Putamen (tissue), 1 donor: ENCODE measurements around the gene ROBO1.
"Not testable (repeated sequence)": the region's sequence is repeated elsewhere in the genome, so short reads cannot be mapped to it uniquely, and the experiment has no call there.

Experiments
- DNase-seq: peaks from one replicate; pipeline ENCODE4 v3.0.0-alpha.2; 2016; ENCODE audit warnings: low spot score

Gene ROBO1

DNA sequence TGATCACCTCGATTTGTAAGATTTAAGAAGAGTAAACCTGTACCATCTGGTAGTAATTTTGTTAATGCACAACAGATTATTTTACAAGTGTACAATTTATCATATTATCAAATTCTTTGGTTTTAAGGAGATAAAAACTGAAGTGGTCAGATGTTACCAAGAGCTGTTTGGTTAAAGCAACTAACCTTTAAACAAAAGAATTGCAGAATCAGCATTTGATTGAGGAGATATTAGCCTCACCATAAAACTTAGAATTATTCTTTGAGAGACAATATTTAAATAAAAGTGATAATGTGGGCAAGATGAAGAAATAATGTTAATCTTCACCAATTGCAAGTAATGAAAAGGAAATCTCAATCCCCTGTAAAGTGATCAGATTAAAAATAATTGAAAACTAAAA lies 1034.9 kb downstream of the ROBO1 start:
- no peak for DNase-seq

DNA sequence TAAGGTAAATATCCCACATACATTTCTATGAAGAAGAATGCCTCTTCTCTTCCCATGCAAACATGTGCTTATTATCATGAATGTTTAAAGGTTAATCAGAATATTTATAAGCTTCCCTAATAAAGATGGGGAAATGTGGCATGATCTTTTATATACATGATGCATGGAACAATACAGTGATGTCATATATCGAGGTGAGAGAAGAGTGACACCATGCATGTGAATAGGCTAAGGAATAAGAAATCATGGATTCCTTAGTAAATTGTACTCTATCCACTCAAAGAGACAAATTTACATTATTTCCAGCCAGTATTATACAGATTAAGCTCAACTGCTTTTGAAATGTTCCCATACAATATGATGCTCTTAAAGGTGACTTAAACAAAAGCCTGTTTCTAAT lies 1035.3 kb downstream of the ROBO1 start:
- no peak for DNase-seq

DNA sequence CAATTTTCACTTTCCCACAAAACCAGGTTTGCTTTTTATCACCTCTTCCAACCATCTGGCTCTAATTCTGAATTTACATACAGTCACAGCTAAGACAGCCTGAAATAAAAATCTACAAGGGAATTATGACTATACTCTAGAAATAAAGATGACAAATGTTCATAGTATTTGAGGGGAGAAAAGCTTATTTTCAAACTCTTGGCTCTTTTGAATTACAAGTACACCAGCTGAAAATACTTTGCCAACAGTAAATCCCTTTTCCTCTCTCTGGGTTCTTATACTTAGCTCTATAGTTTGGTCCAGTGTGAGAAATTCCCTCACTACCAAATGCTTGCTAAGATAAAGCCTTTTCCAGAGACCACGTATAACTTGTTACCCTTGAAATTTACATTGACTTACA lies 1037.9 kb downstream of the ROBO1 start:
- DNase-seq = no peak

DNA sequence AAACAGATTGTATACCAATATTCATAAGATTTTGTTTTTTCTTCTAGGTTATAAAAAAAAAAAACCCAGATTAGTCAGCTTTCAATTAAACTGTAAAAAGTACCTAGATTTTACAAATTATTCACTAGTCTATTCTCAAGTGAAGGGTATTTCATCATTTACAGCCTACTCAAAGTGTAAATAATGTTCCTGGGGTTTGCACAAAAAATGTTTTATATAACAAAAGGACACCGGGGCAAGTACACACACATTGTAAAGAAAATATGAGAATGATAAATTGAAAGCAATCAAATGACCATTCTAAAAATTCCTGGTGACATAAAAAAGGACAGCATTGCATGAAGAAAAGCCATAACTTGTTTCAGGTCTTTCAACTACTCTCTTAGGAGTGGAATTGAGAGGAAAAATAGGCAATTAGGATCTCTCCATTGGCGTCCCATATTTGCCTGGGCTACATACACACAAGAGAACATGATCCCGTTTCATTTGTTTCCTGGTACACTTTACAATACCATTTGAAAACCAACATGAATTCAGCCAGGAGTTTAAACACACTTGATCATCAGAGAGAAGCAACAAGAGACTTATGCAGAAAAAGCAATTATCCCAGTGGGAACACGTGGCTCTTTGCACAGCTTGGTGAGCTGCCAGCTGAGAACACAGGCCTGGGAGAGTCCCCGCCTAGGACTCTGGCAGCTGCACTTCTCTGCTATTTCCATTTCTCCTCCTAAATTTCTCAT lies 1039.2 kb downstream of the ROBO1 start:
- peak; percentile 89 for DNase-seq

DNA sequence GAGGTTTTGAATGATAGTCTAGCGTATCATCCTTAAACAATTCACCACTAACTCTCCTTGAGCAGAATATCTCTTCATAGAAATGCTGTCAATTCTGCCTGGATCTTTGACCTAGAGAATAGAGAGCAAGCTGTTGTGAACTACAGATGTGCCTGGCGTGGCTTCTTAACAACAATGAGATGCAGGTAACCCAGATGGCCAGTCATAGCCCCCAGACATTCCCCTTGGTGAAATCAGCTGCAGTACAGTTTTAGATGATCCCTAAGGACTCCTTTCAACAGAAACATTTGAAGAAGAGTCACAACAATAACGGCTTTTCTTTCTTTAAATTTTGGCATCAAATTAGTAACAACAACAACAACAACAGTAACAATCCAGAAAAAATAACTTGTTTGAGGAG lies 1041.3 kb downstream of the ROBO1 start:
- no peak for DNase-seq

DNA sequence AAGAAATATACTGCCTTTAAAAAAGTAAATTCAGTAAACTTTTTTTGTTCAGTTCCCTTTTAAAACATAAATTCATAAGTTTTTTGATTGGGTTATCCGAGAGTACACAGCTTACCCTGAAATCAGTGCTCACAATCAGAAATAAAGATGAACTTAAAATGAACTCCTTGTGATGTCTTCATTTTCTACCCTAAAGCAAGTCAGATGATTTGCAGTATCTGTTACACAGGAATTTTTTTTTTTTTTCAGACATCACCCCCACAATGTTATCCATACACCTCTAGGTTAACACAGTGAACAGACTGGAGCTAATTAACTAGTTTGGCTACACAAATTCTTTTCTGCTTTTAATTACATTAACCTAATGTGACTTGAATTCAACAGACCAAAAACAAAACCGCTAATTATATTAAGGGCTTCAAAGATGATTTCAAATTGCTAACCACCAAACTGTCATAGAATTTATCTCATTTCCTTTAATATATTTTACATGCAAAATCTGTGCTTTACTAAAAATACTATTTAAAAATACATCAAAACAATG lies 1042.0 kb downstream of the ROBO1 start:
- no peak for DNase-seq

DNA sequence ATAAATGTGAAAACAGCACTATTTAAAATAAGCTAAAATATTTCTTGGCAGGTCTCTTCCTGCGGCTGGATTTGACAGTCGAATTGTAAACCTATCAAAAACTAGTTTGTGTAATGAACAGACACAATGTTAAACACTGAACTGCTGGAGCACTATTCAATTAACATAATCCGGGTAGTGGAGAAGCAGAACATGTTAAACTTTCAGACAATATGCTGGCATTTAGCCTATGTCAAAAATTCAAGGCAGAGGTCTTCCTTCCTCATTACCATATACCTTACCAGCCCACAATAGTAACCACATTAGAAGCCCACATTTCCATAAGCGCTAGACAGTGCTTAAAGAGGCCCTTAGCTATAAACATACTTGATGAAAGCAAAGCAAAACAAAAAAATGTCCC lies 1042.9 kb downstream of the ROBO1 start:
- no peak for DNase-seq

DNA sequence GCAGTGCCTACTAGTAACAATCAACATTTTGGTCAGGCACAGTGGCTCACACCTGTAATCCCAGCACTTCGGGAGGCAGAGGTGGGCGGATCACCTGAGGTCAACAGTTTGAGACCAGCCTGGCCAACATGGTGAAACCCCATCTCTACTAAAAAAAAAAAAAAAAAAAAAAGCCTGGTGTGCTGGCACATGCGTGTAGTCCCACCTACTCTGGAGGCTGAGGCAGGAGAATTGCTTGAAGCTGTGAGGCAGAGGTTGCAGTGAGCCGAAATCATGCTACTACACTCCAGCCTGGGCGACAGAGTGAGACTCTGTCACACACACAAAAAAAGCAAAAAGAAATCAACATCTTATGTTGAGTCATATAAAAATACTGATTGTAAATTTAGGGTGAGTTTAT lies 1043.4 kb downstream of the ROBO1 start:
- not testable (repeated sequence) for DNase-seq

DNA sequence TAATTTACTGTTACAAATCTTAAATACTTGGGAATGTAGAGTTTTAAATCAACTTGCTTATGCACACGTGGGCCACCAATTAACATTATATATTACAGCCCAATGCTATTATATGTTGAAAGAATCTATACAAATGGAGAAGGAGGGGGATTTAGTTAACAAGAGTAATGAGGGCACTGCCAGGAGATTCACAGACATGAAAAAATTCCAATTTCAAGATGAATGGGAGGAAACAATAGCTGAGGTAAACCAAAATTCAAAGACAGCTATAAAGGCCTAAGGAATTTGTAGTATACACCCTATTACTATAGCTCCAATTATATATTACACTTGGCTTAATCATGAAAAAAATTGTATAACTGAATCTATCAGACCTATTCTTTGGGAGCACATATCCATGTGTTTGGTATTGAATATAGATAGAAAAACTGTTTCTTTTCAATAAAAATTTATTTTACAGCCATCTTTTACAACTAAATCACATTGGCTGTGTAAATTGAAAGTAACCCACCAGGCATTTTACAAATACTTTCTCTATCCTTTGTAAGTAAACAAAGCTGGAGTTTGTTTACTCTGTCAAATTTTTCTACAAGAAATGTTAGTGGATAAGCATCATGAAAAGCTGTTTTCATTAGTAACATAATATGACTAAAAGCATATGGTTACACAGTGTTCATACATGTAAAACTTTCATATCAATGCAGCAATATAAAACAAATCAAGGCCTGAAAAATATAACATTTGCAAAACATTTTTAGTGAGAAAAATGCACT lies 1045.8 kb downstream of the ROBO1 start:
- DNase-seq = no peak

DNA sequence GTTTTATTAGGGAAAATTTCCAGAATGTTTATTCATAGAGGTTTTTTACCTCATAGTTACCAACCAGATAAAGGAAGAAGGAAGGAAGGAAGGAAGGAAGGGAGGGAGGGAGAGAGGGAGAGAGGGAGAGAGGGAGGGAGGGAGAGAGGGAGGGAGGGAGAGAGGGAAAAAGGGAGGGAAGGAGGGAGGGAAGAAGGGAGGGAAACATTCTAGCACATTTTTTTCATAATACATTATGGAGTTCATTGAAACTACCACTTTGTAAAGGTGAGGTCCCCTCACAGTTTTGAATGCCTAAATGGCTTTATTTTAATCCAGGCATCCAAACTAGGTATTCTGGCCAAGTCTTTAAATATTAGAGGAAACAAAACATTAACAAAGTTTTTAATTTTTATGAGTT lies 1049.1 kb downstream of the ROBO1 start:
- DNase-seq = no peak

DNA sequence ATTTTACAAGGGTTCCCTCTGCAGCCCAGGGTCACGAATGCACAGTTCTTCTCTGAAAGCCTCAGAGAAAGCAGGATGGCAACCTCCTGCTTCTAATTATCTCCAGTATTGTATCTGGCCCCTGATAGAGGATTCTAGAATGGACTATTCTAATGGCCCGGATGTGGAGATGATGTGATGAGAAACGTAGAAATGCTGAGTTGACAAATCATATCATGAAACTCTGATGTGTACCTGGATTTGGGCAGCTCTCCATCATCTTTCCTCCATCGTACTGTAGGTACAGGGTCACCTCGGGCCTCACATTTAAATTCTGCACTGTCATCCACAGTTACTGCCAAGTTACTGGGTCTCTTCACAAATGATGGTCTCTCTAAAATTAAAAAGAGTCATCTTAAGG lies 1050.8 kb downstream of the ROBO1 start:
- no peak for DNase-seq

DNA sequence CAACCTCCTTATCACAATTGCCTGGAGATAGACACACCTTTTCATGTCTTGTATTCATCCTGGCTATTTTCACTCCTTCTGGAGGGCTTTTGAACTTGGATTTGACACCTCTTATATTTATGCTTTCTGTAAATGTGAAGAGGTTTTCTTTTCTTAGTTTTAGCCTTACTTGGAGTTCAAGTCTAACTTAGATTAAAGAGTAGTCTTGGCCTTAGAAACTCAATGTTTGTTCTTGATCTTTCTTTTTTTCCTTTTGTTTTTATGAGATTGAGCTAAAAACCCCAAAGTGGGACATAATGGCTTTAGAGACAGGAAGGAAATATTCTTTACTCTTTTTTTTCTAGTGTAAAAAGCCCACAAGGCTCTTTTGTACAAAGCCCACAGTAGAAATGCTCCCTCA lies 1054.9 kb downstream of the ROBO1 start:
- DNase-seq = no peak

DNA sequence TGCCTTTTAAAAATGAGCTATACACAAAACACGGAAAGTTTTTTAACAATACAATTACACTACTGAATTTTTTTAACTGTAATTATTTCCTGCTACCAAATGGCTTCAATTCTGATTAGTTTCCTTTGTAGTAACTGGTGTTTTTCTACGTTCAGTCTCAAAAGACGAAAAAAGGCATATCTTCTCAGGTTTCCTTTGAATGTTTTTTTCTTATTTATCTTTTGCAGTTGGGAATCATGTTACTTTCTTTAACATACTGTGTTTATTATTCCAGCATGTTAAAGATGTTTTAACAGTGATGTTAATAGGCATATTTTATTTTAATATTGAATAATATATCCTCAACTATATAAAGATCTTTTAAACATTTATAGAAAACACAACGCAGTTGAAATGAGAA lies 1055.5 kb downstream of the ROBO1 start:
- DNase-seq = no peak

DNA sequence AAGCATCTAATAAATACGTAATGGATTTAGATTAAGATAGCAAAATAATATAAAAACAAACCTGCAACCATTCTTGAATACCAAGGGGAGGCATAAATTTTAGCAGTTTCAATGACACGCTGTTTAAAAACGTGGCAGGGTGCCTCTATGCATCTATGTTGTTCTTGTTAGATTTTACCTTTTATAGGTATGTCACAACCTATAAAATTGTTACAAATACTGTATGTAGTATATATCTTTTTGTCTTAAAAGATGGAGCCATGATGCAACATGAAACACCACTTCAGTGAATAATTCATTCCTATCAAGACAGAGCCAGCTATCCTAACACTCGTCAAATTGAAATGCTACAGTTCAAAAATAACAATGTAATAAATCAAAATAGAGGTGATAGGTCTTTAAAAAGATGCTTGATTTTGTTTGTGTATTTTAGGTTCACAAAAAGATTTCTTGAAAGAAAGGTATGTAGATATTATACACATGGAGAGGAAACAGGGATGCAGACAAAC lies 1059.2 kb downstream of the ROBO1 start:
- DNase-seq = no peak

DNA sequence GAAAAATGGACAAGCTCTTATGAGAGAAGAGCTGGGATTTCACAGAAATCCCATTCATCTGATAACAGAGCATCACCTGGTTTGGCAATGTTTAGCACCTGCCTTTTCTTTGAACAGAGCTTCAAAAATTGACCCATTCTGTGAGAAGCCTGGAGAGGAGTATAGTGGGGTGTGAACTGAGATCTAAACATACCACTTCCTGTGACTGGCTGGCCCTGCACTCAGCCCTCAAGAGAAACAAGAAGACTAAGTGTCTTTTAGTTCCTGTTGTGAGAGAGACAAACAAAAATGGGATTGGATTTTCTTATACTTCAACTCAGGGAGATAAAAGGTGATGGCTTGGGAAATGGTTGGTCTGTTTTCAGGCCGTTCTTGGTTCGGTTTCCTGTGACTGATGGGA lies 1060.2 kb downstream of the ROBO1 start:
- no peak for DNase-seq

DNA sequence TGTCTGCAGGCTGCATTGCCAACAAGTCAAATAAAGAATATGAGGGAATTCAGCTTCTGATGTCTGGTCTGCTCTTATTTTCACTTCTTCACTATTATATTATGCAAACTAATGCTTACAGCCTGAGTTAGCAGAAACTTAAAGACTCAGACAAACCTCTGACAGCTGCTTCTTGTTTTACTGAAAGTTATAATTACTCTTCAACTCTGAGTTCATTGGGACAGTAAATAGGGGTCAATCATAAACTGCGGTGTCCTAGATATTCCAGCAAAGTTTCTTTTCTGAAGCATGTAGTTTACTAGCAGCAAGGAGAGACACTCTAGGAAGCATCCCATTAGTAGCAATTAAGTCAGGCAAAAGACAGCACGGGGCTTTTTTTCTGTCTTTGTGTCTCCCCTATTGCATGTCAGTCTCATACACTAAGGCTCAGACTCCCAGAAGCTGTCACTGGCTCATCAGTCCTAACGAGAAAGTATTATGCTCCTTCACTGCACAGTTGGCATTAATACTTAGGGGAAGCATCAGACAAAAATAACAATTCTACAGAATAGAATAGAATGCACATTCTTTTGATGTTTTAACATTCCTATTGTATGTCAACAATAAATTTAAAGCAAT lies 1060.8 kb downstream of the ROBO1 start:
- no peak for DNase-seq

DNA sequence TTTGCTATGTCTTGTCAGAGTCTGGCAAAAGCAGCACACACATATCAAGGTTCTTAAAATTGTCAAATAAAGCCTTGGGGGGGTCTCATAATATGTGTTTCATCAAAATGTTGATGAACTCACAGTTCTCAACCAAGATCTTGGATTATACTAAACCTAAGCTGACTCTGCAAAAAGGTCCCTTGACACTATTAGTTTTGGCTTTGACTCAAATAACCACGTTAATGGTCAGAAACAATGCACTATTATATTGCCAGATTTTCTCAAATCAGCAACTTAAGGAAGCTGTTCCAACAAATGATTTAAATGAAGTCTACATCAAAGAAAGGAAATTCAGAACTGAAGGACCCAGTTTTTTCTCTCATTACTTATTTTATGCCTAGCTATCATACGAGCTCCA lies 1063.9 kb downstream of the ROBO1 start:
- no peak for DNase-seq

DNA sequence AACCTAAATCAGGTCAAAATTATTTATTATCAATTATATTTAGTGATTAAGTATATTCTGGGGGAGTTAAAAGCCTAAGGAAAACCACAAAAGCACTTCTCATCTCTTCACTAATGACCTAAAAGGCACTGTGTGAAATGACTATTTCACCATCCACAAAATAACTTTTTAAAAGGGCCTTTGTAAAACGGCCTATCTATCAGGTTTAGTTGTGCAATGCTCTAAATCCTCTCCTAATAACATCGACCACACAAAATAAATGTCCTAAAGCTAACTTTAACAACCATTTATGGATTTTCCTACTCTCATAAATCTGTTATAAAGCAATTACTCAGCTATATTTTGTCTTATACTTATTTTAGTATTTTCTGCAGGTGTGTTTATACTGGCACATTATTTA lies 1066.3 kb downstream of the ROBO1 start:
- no peak for DNase-seq

DNA sequence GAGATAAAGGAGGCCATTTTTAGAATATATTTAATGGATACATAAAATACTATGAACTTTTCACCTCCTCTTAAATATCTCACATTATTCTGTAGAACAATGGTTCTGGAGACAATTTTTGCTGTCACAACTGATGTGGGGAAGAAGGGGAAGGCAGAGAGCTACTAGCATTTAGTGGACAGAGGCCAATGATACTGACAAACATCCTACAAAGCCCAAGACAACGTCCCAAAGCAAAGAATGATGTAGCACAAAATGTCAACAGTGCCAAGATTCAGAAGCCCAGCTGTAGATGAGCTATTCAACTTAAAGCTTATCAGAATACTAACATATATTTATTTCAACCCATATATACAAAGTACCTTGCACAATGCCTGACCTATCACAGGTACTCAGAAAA lies 1069.4 kb downstream of the ROBO1 start:
- no peak for DNase-seq

DNA sequence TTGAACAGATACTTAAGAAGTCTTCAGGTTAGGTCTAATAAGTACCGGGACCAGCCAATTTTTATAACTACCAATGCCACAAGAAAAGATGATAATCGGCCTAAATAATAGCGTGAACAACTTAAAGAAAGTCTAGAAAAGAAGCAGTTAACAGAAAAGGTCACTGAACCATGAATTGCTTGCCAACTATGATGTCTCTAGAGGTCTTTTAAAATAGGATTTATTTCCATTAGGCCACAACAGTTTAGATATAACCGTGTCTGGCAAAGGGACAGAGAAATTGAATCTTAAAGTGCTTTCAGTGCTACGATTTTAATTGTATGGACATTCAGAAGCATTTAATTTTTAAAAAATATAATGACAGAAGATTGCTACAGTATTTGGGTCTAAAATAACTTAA lies 1070.4 kb downstream of the ROBO1 start:
- DNase-seq = no peak

DNA sequence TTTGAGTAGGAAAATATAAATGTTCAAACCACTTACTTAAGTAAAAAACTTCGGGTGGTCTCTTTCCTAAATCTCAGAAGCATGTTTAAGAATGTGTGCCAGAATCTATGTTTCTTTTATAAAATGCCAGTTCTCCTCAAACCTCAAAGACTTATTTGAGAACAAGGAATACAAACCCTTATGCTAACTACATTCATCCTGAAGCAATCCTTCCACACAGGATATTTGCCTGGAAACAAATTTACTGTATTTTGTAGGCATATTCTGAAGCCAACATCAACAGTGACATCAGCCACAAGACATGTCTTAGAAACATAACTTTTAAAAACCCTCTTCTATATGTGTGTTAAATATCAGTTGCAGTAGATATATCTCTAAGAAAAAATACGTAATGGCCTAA lies 1077.0 kb downstream of the ROBO1 start:
- no peak for DNase-seq

DNA sequence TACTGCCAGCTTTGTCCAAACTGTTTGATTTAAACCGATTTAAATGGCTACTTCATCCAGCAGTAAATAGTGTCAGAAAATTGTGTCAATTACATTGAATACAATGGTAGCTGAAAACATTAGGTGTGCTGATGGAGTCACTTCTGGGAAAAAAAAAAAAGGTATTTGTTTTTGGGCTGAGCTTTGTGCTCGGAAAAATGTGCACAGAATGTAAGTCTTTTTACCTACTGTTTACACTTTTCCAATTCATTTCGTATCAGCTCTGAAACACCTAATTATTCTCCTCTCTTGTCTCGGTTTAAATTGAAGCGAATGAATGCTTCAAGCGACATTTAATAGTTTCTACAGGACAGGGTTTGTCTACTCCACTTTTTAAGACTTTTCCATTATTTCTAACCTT lies 1078.4 kb downstream of the ROBO1 start:
- DNase-seq = no peak

DNA sequence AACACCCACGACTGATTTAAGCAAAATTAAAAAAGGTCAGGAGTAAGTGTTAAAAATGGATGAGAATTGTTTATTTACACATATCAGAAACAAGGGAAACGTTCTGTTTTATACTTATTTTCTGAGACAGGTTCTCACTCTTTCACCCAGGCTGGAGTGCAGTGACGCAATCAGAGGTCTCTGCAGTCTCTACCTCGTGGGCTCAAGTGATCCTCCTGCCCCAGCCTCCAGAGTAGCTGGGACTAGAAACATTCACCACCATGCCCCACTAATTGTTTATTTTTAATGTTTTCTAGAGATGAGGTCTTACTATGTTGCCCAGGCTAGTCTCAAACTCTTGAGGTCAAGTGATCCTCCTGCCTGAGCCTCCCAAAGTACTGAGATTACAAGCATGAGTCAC lies 1080.3 kb downstream of the ROBO1 start:
- no peak for DNase-seq
